HepG2 (cell line): ENCODE results near the gene PARP8. TPM values are rescaled to one million over a fixed set of nuclear protein-coding genes. Genes with fewer than 3 reads are reported as not detected.

Source experiments
- ATAC-seq: fragments of 200-7000 bp; cut with Tn5 transposase; 3 replicates; pipeline ENCODE4 v1.9.1; 2020; ENCODE audit warnings: mild to moderate bottlenecking, moderate library complexity
- BruUV-seq: library from RNA; stranded (reverse); fragments of 400-500 nt; replicated peaks from 2 replicates; lab custom pipeline; 2021; lab: Mats Ljungman, UMichigan
- CTCF ChIA-PET: fragments of 300-600 bp; formaldehyde crosslinking; extraction: SDS; loops from one replicate; lab custom pipeline; 2021; ENCODE audit warnings: low total read pairs, inconsistent platforms, low intra/inter-chr PET ratio; lab: Yijun Ruan, JAX
- POLR2A ChIA-PET: fragments of 350-600 bp; sonication (Branson Sonifier 250); formaldehyde crosslinking; loops from one replicate; lab custom pipeline; 2020; ENCODE audit warnings: antibody characterized with exemption, inconsistent platforms; lab: Yijun Ruan, JAX
- DNase-seq: peaks from one replicate; pipeline ENCODE4 v3.0.0-alpha.2; 2015; ENCODE audit warnings: low spot score
- FAIRE-seq: peaks from 3 replicates; lab custom pipeline; 2011; peaks lifted over from hg19 to GRCh38; lab: Jason Lieb, UNC
- H2AFZ ChIP-seq: one replicate; pipeline ENCODE4 v1.6.1; 2011; ENCODE audit warnings: low read length, inconsistent platforms
- H3K27ac ChIP-seq: fragments of 300-600 bp; 3 replicates; pipeline ENCODE4 v1.8.0; 2011; ENCODE audit warnings: mixed run types, mild to moderate bottlenecking, mixed read lengths, low read length, inconsistent platforms; ENCODE audit not compliant: insufficient read depth; ENCODE audit errors: extremely low read length
- H3K27me3 ChIP-seq, 2 experiments: fragments of 200-600 bp in 1 of 2; 2 replicates in 1 of 2; 3 replicates in 1 of 2; pipeline versions ENCODE4 v1.6.0 to v1.8.0; 2011; ENCODE audit warnings: low read length in 2 of 2, mild to moderate bottlenecking in 2 of 2, moderate library complexity in 2 of 2, inconsistent platforms in 1 of 2; ENCODE audit not compliant: insufficient read depth in 2 of 2, control insufficient read depth in 1 of 2
- H3K36me3 ChIP-seq, 2 experiments: fragments of 200-600 bp in 1 of 2; replicated peaks in 1 of 2; 2 replicates in 1 of 2; 3 replicates in 1 of 2; pipeline versions ENCODE4 v1.5.1 to v1.8.0; 2011; ENCODE audit warnings: low read length in 2 of 2, inconsistent platforms in 1 of 2; ENCODE audit not compliant: insufficient read depth in 2 of 2, control insufficient read depth in 1 of 2
- H3K4me1 ChIP-seq: 2 replicates; pipeline ENCODE4 v1.5.1; 2012; ENCODE audit warnings: low read length, inconsistent platforms; ENCODE audit not compliant: insufficient read depth
- H3K4me2 ChIP-seq: 2 replicates; pipeline ENCODE4 v1.6.0; 2011; ENCODE audit warnings: low read depth, low read length, inconsistent platforms
- H3K4me3 ChIP-seq, 3 experiments: fragments of 200-600 bp in 1 of 3; sonication (generic), shearing (Covaris generic) in 1 of 3; replicated peaks in 1 of 3; 2 replicates each; pipeline ENCODE4 v1.5.1; 2011 to 2016; ENCODE audit warnings: low read length in 3 of 3, inconsistent platforms in 2 of 3, low read depth in 2 of 3, mild to moderate bottlenecking in 2 of 3, control low read depth in 1 of 3, mixed read lengths in 1 of 3; ENCODE audit not compliant: insufficient read depth in 1 of 3
- H3K79me2 ChIP-seq: one replicate; pipeline ENCODE4 v1.6.1; 2011; ENCODE audit warnings: low read length, inconsistent platforms; ENCODE audit not compliant: insufficient read depth
- H3K9ac ChIP-seq: 2 replicates; pipeline ENCODE4 v1.6.0; 2011; ENCODE audit warnings: mild to moderate bottlenecking, low read depth, low read length, inconsistent platforms; ENCODE audit not compliant: insufficient read depth
- H3K9me3 ChIP-seq: 2 replicates; pipeline ENCODE4 v1.5.1; 2012; ENCODE audit warnings: mild to moderate bottlenecking, low read length
- H4K20me1 ChIP-seq: 2 replicates; pipeline ENCODE4 v1.6.0; 2011; ENCODE audit warnings: inconsistent platforms, mild to moderate bottlenecking, low read length, moderate library complexity; ENCODE audit not compliant: insufficient read depth
- ARID2 ChIP-seq: sonication (generic); formaldehyde crosslinking; IDR thresholded peaks from 2 replicates; pipeline ENCODE4 v1.8.1; 2022; ENCODE audit warnings: mild to moderate bottlenecking, missing genetic modification reagents, borderline replicate concordance
- EED ChIP-seq: sonication (generic); formaldehyde crosslinking; IDR thresholded peaks from 2 replicates; pipeline ENCODE4 v1.5.0; 2020; ENCODE audit warnings: mild to moderate bottlenecking, missing genetic modification reagents
- HNRNPLL ChIP-seq: fragments of 200-400 bp; formaldehyde crosslinking; IDR thresholded peaks from 2 replicates; pipeline ENCODE4 v1.6.1; 2017; ENCODE audit warnings: mild to moderate bottlenecking, low read depth, low read length; ENCODE audit not compliant: poor library complexity, severe bottlenecking
- NFYB ChIP-seq: sonication (generic); formaldehyde crosslinking; IDR thresholded peaks from 2 replicates; pipeline ENCODE4 v1.4.0; 2020; ENCODE audit warnings: missing genetic modification reagents
- REL ChIP-seq: sonication (generic); formaldehyde crosslinking; conservative IDR thresholded peaks from 2 replicates; pipeline ENCODE4 v1.8.0; 2022; ENCODE audit warnings: mild to moderate bottlenecking, missing genetic modification reagents, moderate library complexity
- SATB2 ChIP-seq: sonication (generic); formaldehyde crosslinking; IDR thresholded peaks from 2 replicates; pipeline ENCODE4 v1.5.0; 2020; ENCODE audit warnings: missing genetic modification reagents
- SPEN ChIP-seq: sonication (generic); formaldehyde crosslinking; IDR thresholded peaks from 2 replicates; pipeline ENCODE4 v1.5.1; 2020; ENCODE audit warnings: low read depth, mild to moderate bottlenecking, missing genetic modification reagents
- TBX3 ChIP-seq: fragments of 450-650 bp; IDR thresholded peaks from 2 replicates; pipeline ENCODE4 v1.6.1; 2017; ENCODE audit warnings: antibody characterized with exemption, mild to moderate bottlenecking, inconsistent platforms, borderline replicate concordance
- XBP1 ChIP-seq: sonication (generic); formaldehyde crosslinking; IDR thresholded peaks from 2 replicates; pipeline ENCODE4 v1.5.0; 2020; ENCODE audit warnings: missing genetic modification reagents
- ZBTB2 ChIP-seq: sonication (generic); formaldehyde crosslinking; IDR thresholded peaks from 2 replicates; pipeline ENCODE4 v1.8.0; 2022; ENCODE audit warnings: low read depth, missing genetic modification reagents
- ZBTB33 ChIP-seq: sonication (generic); formaldehyde crosslinking; IDR thresholded peaks from 2 replicates; pipeline ENCODE4 v1.4.0; 2020; ENCODE audit warnings: missing genetic modification reagents
- ZBTB37 ChIP-seq: sonication (generic); formaldehyde crosslinking; IDR thresholded peaks from 2 replicates; pipeline ENCODE4 v1.4.0; 2020; ENCODE audit warnings: mild to moderate bottlenecking, missing genetic modification reagents
- ZBTB42 ChIP-seq: sonication (generic); formaldehyde crosslinking; IDR thresholded peaks from 2 replicates; pipeline ENCODE4 v1.5.0; 2020; ENCODE audit warnings: mild to moderate bottlenecking, missing genetic modification reagents
- ZNF652 ChIP-seq: IDR thresholded peaks from 2 replicates; pipeline ENCODE4 v1.6.1; 2016; ENCODE audit warnings: low read depth, borderline replicate concordance
- ZNF75D ChIP-seq: sonication (generic); formaldehyde crosslinking; IDR thresholded peaks from 2 replicates; pipeline ENCODE4 v1.8.1; 2023; ENCODE audit warnings: missing genetic modification reagents, mild to moderate bottlenecking, borderline replicate concordance
- WGBS: methylation state at CpG from one replicate; pipeline ENCODE4 v1.1.6; 2017; ENCODE audit warnings: low lambda C conversion rate; 5-methylcytosine and 5-hydroxymethylcytosine counted together
- in situ Hi-C: cut with HindIII; loops from 2 replicates; pipeline ENCODE4 v1.10.0; 2017; ENCODE audit warnings: low pct_unique_long_range_greater_than_20kb; ENCODE audit not compliant: extremely low pct_ligation_motif_present
- intact Hi-C: fragments of 100-400 bp; cut with micrococcal nuclease; formaldehyde crosslinking; loops from one replicate; pipeline ENCODE4 v1.10.0; 2022; ENCODE audit not compliant: unreplicated experiment
- polyA plus RNA-seq, 8 experiments: library from polyadenylated mRNA; depleted of rRNA in 3 of 8; stranded (reverse) in 7 of 8; unstranded in 1 of 8; fragments of >200 nt; fragmentation: Illumina TruSeq in 4 of 8; extraction: Trizol in 4 of 8; gene quantifications; 2 replicates each; pipeline versions ENCODE4 v1.2.1 to v1.2.3, GENCODE V29; 2011 to 2016; ENCODE audit warnings: low read depth in 4 of 8, missing spikeins in 1 of 8, mixed read lengths in 1 of 8; ENCODE audit not compliant: insufficient read depth in 1 of 8
- total RNA-seq, 5 experiments: library from RNA; depleted of rRNA; stranded (reverse); fragments of >200 nt; fragmentation: Illumina TruSeq; extraction: Trizol; gene quantifications; 2 replicates each; pipeline ENCODE4 v1.2.3, GENCODE V29; 2016; ENCODE audit warnings: low read depth in 1 of 5

Gene PARP8
- total and polyA plus RNA-seq, 2 of the 13 experiments (the other 11 are each of a cell fraction or from before 2014, with no cell fraction given): 0.11 to 0.29 TPM

- Histone ChIP-seq H3K27ac (no peak overlapping the region), H3K4me1 (no peaks in the 10 kb centered on the region), H3K27me3 (no peaks in the 10 kb centered on the region), H3K79me2 (no peaks in the 10 kb centered on the region), H3K9ac (no peak overlapping the region), H3K36me3 (no peaks in the 10 kb centered on the region), H3K9me3 (no peaks in the 10 kb centered on the region), H4K20me1 (no peaks in the 10 kb centered on the region), H2AFZ (no peak overlapping the region), H3K4me3 (no peak overlapping the region), H3K4me2 (no peak overlapping the region)
- no peak for ATAC-seq
- ChIA-PET CTCF (no interaction called here), POLR2A (no interaction called here)
- no TSS peak for BruUV-seq
- intact Hi-C loops (no loop called here), in situ Hi-C loops (no loop called here)
- no peak for DNase-seq
- FAIRE-seq: no peak
- 3% methylated on average over 3 of the region's 3 CpGs for WGBS
- no peak for TF ChIP-seq HNRNPLL
- no peak for TF ChIP-seq TBX3
- no peak for TF ChIP-seq EED (CRISPR knock-in tag)
- TF ChIP-seq XBP1: no peak
- no peak for TF ChIP-seq ZBTB42 (CRISPR knock-in tag)
- TF ChIP-seq ZNF652 (CRISPR knock-in tag): no peak
- TF ChIP-seq SATB2 (CRISPR knock-in tag): no peak
- TF ChIP-seq ZNF75D (CRISPR knock-in tag): no peak
Measured at GRCh38 chr5:50726475-50727148, 60.2 kb downstream of the PARP8 start.

GRCh38 chr5:50727149-50727496 is 60.7 kb downstream of the PARP8 start:
- ChIA-PET POLR2A (no interaction called here), CTCF (no interaction called here)
- H3K27ac ChIP-seq: no peak overlapping the region
- no TSS peak for BruUV-seq
- DNase-seq (no peak), ATAC-seq (no peak), FAIRE-seq (no peak)
- no peaks in the 10 kb centered on the region for H3K27me3 ChIP-seq
- no peak overlapping the region for H3K4me2 ChIP-seq
- H3K4me3 ChIP-seq: no peak overlapping the region
- H3K36me3 ChIP-seq: no peaks in the 10 kb centered on the region
- in situ Hi-C loops: no loop called here
- no peak overlapping the region for H2AFZ ChIP-seq
- no peaks in the 10 kb centered on the region for H3K4me1 ChIP-seq
- no peaks in the 10 kb centered on the region for H4K20me1 ChIP-seq
- intact Hi-C loops: no loop called here
- WGBS: 4% methylated on average over 5 of the region's 5 CpGs
- H3K79me2 ChIP-seq: no peaks in the 10 kb centered on the region
- H3K9ac ChIP-seq: no peak overlapping the region
- no peaks in the 10 kb centered on the region for H3K9me3 ChIP-seq
- TF ChIP-seq ZBTB2 (CRISPR knock-in tag) (no peak), NFYB (CRISPR knock-in tag) (no peak), ARID2 (CRISPR knock-in tag) (no peak), ZBTB37 (CRISPR knock-in tag) (no peak), REL (no peak), ZBTB33 (CRISPR knock-in tag) (no peak), SPEN (no peak)
